HepG2 (cell line): ENCODE results near the gene WDR54. TPM values are rescaled to one million over a fixed set of nuclear protein-coding genes. Genes with fewer than 3 reads are reported as not detected.
A peak's percentile ranks its signal among the peaks of the same experiment; 100 is the strongest.

Experiments used
- MIER2 ChIP-seq: IDR thresholded peaks from 2 replicates; pipeline ENCODE4 v1.6.1; 2016; ENCODE audit warnings: missing biosample characterization, missing genetic modification reagents
- MTF1 ChIP-seq: sonication (generic); formaldehyde crosslinking; IDR thresholded peaks from 2 replicates; pipeline ENCODE4 v1.5.0; 2020; ENCODE audit warnings: missing genetic modification reagents
- NBN ChIP-seq: fragments of 450-650 bp; conservative IDR thresholded peaks from 2 replicates; pipeline ENCODE4 v1.6.1; 2017
- PAXIP1 ChIP-seq: sonication (generic); formaldehyde crosslinking; conservative IDR thresholded peaks from 2 replicates; pipeline ENCODE4 v1.4.0; 2020; ENCODE audit warnings: mild to moderate bottlenecking, missing genetic modification reagents, moderate library complexity
- SATB2 ChIP-seq: sonication (generic); formaldehyde crosslinking; IDR thresholded peaks from 2 replicates; pipeline ENCODE4 v1.5.0; 2020; ENCODE audit warnings: missing genetic modification reagents
- SOX13 ChIP-seq, 3 experiments: fragments of 450-650 bp in 1 of 3; sonication (generic) in 1 of 3; formaldehyde crosslinking in 1 of 3; IDR thresholded peaks in 2 of 3; conservative IDR thresholded peaks in 1 of 3; 2 replicates each; pipeline versions ENCODE4 v1.5.0 to v1.6.1; 2016 to 2020; ENCODE audit warnings: antibody characterized with exemption in 1 of 3, mild to moderate bottlenecking in 1 of 3, missing compliant biosample characterization in 1 of 3, missing genetic modification reagents in 1 of 3, moderate library complexity in 1 of 3
- STAT5B ChIP-seq: sonication (generic); formaldehyde crosslinking; IDR thresholded peaks from 2 replicates; pipeline ENCODE4 v1.4.0; 2020; ENCODE audit warnings: missing genetic modification reagents
- TEAD3 ChIP-seq: optimal IDR thresholded peaks from 2 replicates; pipeline ENCODE3; 2016; ENCODE audit warnings: borderline replicate concordance
- TFDP2 ChIP-seq: sonication (generic); formaldehyde crosslinking; IDR thresholded peaks from 2 replicates; pipeline ENCODE4 v1.4.0; 2020; ENCODE audit warnings: missing genetic modification reagents
- TMF1 ChIP-seq: sonication (generic); formaldehyde crosslinking; IDR thresholded peaks from 2 replicates; pipeline ENCODE4 v1.8.1; 2022; ENCODE audit warnings: low read depth, missing genetic modification reagents
- ZNF407 ChIP-seq: sonication (generic); formaldehyde crosslinking; IDR thresholded peaks from one replicate; pipeline ENCODE4 v1.5.1; 2020; ENCODE audit warnings: mild to moderate bottlenecking, missing genetic modification reagents; ENCODE audit errors: not compliant biosample characterization
- ZNF446 ChIP-seq: sonication (generic); formaldehyde crosslinking; IDR thresholded peaks from 2 replicates; pipeline ENCODE4 v1.5.0; 2020; ENCODE audit warnings: mild to moderate bottlenecking, missing genetic modification reagents
- ZNF616 ChIP-seq: sonication (generic); formaldehyde crosslinking; IDR thresholded peaks from 2 replicates; pipeline ENCODE4 v1.5.0; 2020; ENCODE audit warnings: low read depth, mild to moderate bottlenecking, missing genetic modification reagents
- ZSCAN21 ChIP-seq: sonication (generic); formaldehyde crosslinking; IDR thresholded peaks from 2 replicates; pipeline ENCODE4 v1.8.0; 2022; ENCODE audit warnings: mild to moderate bottlenecking, missing genetic modification reagents, moderate library complexity, borderline replicate concordance
- ZZZ3 ChIP-seq: sonication (generic); formaldehyde crosslinking; IDR thresholded peaks from 2 replicates; pipeline ENCODE4 v1.4.0; 2020; ENCODE audit warnings: missing genetic modification reagents, mild to moderate bottlenecking, borderline replicate concordance
- polyA plus RNA-seq, 8 experiments: library from polyadenylated mRNA; depleted of rRNA in 3 of 8; stranded (reverse) in 7 of 8; unstranded in 1 of 8; fragments of >200 nt; fragmentation: Illumina TruSeq in 4 of 8; extraction: Trizol in 4 of 8; gene quantifications; 2 replicates each; pipeline versions ENCODE4 v1.2.1 to v1.2.3, GENCODE V29; 2011 to 2016; ENCODE audit warnings: low read depth in 4 of 8, missing spikeins in 1 of 8, mixed read lengths in 1 of 8; ENCODE audit not compliant: insufficient read depth in 1 of 8
- total RNA-seq, 5 experiments: library from RNA; depleted of rRNA; stranded (reverse); fragments of >200 nt; fragmentation: Illumina TruSeq; extraction: Trizol; gene quantifications; 2 replicates each; pipeline ENCODE4 v1.2.3, GENCODE V29; 2016; ENCODE audit warnings: low read depth in 1 of 5

Gene WDR54
- total and polyA plus RNA-seq, 2 of the 13 experiments (the other 11 are each of a cell fraction or from before 2014, with no cell fraction given): 2.0 to 17.3 TPM

GRCh38 chr2:74472086-74472944, 50.8 kb downstream of the WDR54 start, which contains the start of gene MRPL53 (continued):
- peak; percentile 87 for TF ChIP-seq ZNF407 (CRISPR knock-in tag)
- TF ChIP-seq MIER2: peak; percentile 89
- TF ChIP-seq PAXIP1 (CRISPR knock-in tag): peak; percentile 69; the same call in 1 of the 2 replicates
- peak; percentile 73 for TF ChIP-seq TEAD3
- TF ChIP-seq TFDP2 (CRISPR knock-in tag): no peak; the same call in none of the 2 replicates
- peak; percentile 96 for TF ChIP-seq STAT5B (CRISPR knock-in tag)
- peak; percentile 46; the same call in 1 of the 2 replicates for TF ChIP-seq MTF1 (CRISPR knock-in tag)
- TF ChIP-seq NBN: no peak
- peak; percentile 97 for TF ChIP-seq TMF1 (CRISPR knock-in tag)
- 0 out of 2 replicates have a peak, but pooled peaks have one; percentile 57 for TF ChIP-seq ZNF446 (CRISPR knock-in tag)
- peak; percentile 80; the same call in 1 of the 2 replicates for TF ChIP-seq ZZZ3
- 0 out of 2 replicates have a peak, but pooled peaks have one; percentile 46 for TF ChIP-seq SOX13 (IDR thresholded peaks at IDR 0.05)
- TF ChIP-seq SOX13 (CRISPR knock-in tag; conservative IDR thresholded peaks at IDR 0.05 in 1 of 2, IDR thresholded peaks at IDR 0.05 in 1 of 2): peak; percentile 68 to 71; a peak in 3 of 4 replicates
- peak; percentile 98 for TF ChIP-seq ZSCAN21 (CRISPR knock-in tag)
- 0 out of 2 replicates have a peak, but pooled peaks have one; percentile 52 for TF ChIP-seq SATB2 (CRISPR knock-in tag)
- TF ChIP-seq ZNF616 (CRISPR knock-in tag): peak; percentile 91; the same call in 1 of the 2 replicates
